Stimulated activated CD8-positive, alpha-beta memory T cell treated with anti-CD3 and anti-CD28 coated beads, Interleukin-7, amount 100 ng/mL, for 1 hour (primary cell): ENCODE measurements around the gene CAMTA2.
"Not testable (repeated sequence)": the region's sequence is repeated elsewhere in the genome, so short reads cannot be mapped to it uniquely, and the experiment has no call there.

Source experiments
- DNase-seq, 2 donors: peaks; one replicate each; pipeline ENCODE4 v3.0.0-alpha.2; 2020; ENCODE audit warnings: low read depth in 2 of 2

CAMTA2 gene, protein sequence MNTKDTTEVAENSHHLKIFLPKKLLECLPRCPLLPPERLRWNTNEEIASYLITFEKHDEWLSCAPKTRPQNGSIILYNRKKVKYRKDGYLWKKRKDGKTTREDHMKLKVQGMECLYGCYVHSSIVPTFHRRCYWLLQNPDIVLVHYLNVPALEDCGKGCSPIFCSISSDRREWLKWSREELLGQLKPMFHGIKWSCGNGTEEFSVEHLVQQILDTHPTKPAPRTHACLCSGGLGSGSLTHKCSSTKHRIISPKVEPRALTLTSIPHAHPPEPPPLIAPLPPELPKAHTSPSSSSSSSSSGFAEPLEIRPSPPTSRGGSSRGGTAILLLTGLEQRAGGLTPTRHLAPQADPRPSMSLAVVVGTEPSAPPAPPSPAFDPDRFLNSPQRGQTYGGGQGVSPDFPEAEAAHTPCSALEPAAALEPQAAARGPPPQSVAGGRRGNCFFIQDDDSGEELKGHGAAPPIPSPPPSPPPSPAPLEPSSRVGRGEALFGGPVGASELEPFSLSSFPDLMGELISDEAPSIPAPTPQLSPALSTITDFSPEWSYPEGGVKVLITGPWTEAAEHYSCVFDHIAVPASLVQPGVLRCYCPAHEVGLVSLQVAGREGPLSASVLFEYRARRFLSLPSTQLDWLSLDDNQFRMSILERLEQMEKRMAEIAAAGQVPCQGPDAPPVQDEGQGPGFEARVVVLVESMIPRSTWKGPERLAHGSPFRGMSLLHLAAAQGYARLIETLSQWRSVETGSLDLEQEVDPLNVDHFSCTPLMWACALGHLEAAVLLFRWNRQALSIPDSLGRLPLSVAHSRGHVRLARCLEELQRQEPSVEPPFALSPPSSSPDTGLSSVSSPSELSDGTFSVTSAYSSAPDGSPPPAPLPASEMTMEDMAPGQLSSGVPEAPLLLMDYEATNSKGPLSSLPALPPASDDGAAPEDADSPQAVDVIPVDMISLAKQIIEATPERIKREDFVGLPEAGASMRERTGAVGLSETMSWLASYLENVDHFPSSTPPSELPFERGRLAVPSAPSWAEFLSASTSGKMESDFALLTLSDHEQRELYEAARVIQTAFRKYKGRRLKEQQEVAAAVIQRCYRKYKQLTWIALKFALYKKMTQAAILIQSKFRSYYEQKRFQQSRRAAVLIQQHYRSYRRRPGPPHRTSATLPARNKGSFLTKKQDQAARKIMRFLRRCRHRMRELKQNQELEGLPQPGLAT

DNA sequence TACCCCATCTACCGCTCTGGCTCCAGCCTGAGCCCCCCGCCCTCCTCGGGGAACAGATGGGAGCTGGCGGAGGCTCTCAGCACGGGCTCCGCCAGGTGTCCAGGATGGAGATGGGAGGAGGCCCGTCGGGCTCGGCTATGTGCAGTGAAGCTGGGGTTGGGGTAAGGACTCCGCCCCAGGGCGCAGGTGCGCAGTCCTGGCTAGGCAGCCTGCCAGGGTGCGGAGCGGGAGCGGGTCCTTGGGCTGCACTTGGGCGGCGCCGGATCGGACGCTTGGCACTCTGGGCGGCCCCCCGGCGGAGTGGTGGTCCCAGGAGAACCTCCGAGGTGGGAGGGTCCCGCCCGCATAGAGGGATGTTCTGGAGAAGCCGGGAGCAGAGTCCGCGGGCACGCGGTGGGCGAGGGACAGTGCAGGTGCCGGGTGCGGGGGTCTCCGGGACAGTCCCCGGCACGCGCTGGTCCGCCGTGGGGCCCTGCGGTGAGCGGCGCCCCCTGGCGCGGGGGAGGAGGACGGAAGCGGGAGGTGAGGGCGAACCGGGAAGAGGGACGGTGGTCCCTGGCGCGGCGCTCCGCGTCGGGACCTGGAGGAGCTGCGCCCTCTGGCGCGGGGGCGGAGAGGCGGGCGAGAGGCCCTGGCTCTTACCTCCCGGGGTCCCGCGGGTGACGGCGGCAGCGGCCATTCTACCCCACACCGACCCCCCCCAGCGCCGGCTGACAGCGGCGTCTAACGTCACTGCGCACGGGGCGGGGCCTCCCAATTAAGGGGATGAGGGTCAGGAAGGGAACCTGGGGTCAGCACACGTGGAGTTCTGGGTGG is at the start of gene CAMTA2:
TSS of gene CAMTA2 (minus strand) at position 725 of the 816 bp plus-strand sequence. CDS start 1,453 bp downstream, outside the sequence.
- peak; percentile 75 to 77 for DNase-seq

DNA sequence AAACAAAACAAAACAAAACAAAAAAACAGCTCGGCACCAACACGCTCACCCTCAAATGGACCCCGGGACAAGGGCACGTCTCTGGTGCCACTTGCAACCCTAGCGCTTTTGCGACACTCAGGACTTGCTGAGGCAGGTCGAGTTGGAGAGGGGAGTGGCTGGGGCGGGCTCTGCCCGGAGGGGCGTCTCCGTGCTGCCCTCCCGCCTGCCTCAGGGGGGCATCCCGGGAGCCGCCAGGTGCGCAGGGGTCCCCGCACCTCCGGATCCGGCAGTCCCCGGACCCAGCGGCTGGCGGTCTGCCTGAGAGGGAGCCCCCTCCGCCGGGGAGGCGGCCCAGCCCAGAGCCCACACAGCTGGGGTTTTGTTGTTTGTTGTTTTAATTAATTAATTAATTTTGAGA is 47.8 kb upstream of the CAMTA2 start, which contains the start of gene SLC52A1:
TSS of gene SLC52A1 (minus strand) at position 112 of the 400 bp plus-strand sequence. CDS start 820 bp downstream, outside the sequence.
- DNase-seq, result no peak

DNA sequence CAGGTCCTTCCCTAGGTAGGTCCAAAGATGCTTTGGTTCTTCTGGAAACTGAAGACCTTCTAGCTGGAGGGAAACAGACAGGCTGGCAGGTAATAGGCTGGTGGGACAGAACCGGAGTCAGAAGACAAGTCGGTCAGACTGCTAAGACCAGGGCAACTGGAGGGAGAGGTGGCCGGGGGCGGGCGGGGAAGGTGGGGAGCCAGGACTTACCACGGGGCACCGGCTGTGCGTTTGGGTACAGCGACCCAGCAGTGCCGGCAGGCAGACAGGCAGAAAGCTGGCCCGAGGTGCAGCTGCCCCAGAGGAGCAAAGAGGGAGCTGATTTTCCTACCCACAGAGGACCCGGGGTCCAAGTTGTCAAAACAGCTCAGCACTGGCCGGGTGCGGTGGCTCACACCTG is 47.2 kb upstream of the CAMTA2 start:
- no peak for DNase-seq

DNA sequence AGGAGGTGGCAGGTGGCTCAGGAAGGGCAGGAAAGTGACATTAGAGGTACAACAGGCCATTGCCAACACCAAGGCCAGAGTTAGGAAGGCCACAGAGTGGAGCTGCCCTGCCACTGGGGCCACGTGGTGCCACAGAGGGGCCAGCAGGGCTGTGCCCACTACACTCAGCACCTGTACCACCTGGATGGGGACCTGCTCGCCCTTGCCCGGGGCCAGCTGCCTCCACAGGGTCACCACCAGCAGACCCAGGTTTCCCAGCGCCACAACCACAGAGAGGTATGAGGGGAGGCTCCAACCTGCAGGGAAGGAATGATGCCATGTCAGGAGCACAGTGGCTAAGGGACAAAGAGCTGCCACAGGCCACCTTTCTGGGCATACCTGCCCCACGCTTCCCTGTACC is 46.6 kb upstream of the CAMTA2 start:
- no peak for DNase-seq

DNA sequence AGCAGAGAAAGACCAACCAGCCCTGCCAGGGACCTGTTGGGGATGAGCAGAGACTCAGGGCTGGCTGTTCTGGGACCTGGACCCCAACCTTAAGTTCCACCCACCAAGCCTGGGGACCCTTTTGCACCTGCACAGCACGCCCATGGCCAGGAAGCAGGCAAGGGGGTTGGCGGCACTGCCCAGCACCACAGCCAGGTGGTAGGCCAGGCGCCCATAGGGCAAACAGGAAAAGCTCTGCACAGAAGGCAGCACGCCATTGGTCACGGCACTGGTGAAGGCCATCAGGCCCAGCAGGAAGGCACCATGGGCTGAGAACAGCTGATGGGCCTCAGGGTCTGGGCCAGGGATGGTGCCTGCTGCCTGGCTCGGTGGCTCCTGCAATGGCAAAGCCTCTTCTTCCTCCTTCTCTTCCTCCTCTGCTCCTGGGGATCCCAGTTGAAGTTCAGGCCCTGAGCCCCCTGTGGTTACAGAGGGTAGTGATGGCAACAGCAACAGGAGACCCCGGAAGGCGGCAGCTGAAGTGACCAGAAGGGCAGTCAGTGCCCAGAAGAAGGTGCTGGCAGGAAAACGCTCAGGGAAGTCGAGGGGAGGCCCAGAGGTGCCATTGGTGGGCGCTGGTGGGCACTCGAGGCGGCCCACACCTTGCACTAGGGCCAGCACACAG is 46.0 kb upstream of the CAMTA2 start:
- DNase-seq, result no peak

DNA sequence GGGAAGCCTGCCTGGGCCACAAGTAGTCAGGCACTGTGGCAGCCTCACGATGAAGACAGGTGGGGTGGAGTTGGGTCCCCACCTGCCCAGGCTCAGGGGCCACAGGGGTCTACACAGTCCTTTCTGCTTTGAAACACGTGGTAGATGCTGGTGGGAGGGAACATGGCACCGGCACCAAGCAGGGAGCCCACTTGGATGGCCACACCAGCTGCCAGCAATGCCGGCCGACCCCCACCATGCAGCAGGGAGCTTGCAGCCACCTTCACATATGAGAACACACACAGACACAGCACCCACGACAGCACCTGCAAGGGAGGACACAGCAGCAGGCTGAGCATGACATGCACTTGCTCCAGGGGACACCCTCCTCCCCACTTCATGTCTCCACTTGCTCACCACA is 45.4 kb upstream of the CAMTA2 start:
- no peak for DNase-seq

DNA sequence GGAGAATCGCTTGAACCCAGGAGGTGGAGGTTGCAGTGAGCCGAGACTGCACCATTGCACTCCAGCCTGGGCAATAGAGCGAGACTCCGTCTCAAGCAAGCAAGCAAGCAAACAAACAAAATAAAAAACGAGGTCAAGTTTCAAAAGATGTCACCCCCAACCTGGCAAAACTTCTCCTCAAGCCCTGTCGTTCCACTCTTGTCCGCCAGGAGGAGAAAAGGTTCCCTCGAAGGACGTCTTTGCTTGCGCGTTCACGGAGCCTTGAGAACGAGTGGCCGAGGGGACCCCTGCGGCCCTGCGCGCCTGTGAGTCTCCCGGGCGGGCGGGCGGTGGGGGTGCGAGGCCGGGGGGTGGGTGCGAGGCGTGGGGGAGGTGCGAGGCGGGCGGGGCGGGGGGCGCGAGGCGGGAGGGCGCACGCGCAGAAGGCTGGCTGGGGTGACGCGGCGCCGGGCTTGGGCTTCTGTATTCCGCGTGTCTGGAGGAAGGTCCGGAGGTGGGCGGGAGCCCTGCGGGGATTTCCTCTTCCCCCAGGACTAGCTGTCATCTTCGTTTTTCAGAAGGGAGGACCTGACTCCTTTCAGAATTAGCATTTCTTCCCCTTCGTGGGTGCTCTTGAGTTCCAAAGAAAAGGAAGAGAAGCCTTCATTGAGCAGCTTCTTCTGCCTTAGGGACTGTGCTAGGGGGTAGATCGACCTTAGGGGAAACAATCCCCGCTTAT is 44.0 kb upstream of the CAMTA2 start:
- peak; percentile 62 to 70 for DNase-seq

DNA sequence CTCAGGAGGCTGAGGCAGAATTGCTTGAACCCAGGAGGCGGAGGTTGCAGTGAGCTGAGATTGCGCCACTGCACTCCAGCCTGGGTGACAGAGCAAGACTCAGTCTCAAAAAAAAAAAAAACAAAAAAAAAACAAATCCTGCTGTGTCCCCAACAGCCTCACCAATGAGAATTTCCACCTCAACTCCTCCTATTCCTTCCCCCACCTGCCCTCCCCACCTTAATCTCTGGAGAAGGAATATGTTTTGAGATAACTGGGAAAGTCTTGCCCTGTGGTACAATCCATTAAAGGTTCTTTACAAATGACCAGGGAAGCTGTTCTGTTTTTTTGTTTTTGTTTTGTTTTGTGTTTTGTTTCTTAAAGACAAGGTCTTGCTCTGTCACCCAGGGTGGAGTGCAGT is 42.7 kb upstream of the CAMTA2 start:
- not testable (repeated sequence) for DNase-seq

DNA sequence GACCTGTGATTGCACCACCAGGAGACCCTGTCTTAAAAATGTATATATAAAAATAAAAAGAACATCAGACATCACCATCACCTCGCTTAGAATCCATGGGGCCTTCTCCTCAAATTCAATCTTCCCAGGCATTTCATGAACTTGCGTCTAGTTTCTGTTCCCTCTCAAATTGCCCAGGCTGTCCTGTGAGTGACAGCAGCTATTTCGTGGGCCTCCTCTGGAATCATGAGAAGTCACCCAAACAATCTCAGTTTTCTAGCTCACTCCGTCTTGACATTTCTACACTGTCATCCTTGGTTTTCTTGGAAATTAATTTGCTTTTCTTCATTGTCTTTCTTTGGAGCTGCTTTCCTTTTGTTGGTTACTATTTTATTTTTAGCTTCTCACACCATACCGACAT is 40.4 kb upstream of the CAMTA2 start:
- DNase-seq, result no peak

DNA sequence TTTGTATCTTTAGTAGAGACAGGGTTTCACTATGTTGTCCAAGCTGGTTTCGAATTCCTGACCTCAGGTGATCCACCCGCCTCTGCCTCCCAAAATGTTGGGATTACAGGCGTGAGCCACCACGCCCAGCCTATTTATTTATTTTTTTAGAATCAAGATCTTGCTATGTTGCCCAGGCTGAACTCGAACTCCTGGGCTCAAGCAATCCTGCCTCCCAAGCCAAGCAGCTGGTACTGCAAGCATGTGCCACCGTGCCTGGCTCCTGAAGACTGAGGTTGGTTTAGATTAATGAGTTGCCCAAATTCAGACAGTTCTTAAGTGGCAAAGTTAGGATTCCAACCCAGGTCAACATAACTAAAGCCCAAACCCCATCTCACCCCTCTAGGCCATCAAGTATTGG is 39.8 kb upstream of the CAMTA2 start:
- no peak for DNase-seq

DNA sequence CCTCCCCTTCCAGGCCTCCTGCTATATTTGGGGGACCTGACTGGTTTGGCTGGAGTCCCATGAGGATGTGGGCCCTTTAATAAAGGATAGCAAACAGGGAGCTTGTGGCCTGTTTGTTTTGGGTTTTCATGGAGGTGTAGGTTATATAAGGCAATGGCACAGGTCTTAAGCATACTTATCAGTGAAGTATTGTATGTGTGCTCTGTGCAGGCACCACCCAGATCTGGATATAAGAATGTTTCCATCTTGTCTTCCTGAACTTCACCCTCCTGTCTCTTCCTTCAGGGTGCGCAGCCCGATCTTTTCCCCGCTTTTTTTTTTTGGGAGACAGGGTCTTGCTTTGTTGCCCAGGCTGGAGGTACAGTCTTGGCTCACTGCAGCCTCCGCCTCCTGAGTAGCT is 37.1 kb upstream of the CAMTA2 start:
- DNase-seq, result no peak

DNA sequence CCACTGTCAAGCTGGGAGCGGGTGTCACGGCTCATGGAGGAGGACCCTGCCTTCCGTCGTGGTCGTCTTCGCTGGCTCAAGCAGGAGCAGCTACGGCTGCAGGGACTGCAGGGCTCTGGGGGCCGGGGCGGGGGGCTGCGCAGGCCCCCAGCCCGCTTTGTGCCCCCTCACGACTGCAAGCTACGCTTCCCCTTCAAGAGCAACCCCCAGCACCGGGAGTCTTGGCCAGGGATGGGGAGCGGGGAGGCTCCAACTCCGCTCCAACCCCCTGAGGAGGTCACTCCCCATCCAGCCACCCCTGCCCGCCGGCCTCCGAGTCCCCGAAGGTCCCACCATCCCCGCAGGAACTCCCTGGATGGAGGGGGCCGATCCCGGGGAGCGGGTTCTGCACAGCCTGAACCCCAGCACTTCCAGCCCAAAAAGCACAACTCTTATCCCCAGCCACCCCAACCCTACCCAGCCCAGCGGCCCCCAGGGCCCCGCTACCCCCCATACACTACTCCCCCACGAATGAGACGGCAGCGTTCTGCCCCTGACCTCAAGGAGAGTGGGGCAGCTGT is 36.2 kb upstream of the CAMTA2 start:
- DNase-seq, result no peak

DNA sequence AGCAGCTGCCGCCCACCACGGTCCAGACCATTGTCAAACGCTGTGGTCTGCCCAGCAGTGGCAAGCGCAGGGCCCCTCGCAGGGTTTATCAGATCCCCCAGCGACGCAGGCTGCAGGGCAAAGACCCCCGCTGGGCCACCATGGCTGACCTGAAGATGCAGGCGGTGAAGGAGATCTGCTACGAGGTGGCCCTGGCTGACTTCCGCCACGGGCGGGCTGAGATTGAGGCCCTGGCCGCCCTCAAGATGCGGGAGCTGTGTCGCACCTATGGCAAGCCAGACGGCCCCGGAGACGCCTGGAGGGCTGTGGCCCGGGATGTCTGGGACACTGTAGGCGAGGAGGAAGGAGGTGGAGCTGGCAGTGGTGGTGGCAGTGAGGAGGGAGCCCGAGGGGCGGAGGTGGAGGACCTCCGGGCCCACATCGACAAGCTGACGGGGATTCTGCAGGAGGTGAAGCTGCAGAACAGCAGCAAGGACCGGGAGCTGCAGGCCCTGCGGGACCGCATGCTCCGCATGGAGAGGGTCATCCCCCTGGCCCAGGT is 34.8 kb upstream of the CAMTA2 start:
- DNase-seq, result no peak

DNA sequence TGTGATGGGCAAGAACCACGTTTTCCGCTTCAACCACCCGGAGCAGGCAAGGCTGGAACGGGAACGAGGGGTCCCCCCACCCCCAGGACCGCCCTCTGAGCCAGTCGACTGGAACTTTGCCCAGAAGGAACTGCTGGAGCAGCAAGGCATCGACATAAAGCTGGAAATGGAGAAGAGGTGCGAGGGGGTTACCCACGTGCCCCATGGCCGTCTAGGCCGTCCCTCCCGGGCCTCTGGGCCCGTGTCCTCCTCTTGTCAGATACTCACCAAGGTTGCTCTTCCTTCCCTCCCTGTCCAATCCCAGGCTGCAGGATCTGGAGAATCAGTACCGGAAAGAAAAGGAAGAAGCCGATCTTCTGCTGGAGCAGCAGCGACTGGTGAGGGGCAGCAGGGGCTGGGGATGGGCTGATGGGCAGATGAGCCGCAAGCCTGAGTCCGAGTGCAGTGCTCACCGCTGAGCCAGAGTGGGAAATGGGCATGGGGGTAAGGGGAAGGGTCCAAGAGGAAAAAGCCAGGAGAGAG is 33.1 kb upstream of the CAMTA2 start:
- no peak for DNase-seq

DNA sequence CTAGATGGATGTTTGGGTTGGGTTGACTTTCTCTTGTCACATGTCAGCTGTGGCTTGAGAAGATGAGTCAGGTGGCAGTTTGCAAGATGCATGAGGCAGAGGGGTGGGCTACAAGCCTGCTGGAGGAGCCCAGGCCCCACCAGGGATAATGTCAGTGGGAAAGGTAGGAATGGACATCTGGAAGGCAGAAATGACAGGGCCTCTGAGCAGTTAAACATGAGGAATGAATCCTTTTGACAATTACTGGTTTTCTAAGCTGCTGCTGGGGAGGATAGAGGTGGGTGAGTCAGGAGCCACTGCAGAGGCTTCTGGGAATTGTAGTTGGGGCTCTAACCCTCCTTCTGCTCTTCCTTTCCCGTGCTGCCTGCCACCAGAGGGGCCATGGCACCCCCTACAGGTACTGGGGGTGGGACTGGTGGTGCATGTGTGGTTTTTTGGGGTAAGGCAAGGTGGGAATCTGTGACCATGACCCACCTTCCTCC is 32.0 kb upstream of the CAMTA2 start:
- peak in 1 of 2 donors; percentile 14 for DNase-seq

DNA sequence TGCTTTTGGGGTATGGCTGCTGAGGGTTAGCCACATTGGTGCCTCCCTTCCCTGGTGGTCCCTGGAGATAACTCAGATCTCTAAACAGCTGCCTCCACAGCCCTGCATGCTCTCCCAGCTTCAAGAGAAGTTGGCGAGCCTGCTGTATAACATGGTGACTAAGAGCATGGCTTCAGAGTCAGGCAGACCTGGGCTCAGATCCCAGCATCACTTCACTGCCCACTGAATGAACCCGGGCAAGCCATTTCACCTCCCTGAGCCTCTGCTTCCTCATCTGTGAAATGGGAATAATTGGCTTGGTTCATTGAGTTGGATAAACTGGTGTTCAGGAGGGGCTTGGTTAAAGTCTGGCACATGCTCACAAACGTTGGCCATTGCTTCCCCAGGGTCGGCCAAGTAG is 26.9 kb upstream of the CAMTA2 start:
- no peak for DNase-seq

DNA sequence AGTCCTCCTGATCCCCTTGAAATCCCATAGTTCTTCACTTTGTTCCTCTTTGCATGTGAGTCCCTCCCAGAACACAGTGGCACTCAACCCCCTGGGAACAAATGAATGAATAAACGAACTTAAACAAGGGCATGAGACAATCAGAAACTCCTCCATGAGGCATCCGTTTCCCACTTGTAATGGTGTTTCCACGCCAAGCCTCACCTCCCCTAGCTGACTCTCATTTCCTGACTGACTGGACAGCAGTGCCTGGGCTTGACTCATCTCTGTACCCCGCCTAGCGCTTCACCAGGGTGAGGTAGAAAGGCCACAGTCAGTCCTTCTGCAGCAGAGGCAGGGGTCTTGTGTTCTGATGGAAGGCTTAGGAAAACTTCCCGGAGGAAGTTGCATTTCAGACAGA is 24.5 kb upstream of the CAMTA2 start:
- no peak for DNase-seq

DNA sequence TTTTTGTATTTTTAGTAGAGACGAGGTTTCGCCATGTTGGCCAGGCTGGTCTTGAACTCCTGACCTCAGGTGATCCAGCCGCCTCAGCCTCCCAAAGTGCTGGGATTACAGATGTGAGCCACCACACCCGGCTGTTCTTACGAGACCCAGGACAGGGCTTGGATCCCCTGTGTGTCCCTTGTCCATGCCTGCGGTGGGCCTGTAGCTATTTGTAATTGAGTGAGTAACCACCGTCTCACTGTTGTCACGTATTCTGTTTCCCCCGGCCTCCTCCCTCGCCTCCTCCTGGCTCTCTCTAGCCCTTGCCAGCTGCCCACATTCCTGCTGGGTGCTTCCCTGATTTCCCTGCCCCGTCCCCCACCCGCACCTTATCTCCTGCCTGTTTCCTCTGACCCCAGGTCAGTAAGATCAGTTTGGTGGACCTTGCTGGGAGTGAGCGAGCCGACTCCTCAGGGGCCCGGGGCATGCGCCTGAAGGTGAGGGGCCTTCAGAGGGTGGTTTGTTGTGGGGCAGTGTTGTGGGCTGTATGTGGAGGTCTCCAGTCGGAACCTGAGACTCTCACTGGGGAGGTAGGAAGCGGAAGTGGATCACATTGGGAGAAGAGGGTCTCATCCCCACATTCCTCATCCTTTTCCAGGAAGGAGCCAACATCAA is 15.9 kb upstream of the CAMTA2 start:
- DNase-seq, result no peak
